ENCODE measurements around the gene SLC9A9.

SLC9A9 gene

DNA sequence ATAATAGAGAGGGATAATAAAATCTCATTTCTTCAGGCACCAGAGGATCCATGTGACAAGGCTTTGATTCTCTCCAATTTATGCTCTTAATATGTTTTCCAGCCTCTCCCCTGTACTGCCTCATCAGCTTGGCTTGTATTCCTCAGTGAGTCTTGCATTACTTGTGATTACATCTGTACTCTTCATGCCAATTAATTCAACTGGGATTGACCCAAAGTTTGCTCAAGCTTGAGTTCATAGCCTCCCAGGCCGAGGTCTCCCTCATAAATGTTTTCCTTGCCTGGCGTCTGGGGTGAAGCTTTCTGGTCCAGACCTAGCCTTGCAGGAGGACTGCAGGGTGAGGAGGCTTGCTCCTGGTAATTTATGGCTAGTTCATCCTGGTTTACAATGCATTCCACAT, 581.8 kb downstream of the SLC9A9 start:
- no peak for DNase-seq (ENCODE audit: low read depth, low spot score)
- Histone ChIP-seq H3K4me3 (ENCODE audit: low read length) (no peak overlapping the region), H3K4me1 (ENCODE audit: control insufficient read depth, insufficient read depth, low read length) (no peaks in the 10 kb centered on the region), H3K27ac (ENCODE audit: low read length) (no peak overlapping the region), H3K27me3 (ENCODE audit: control insufficient read depth, insufficient read depth, low read length) (no peaks in the 10 kb centered on the region), H3K36me3 (ENCODE audit: control insufficient read depth, insufficient read depth, low read length) (no peaks in the 10 kb centered on the region), H3K9me3 (ENCODE audit: control insufficient read depth, insufficient read depth, low read length) (no peaks in the 10 kb centered on the region)
- WGBS (ENCODE audit: insufficient coverage, insufficient read length), result no CpG with 5 or more reads among the region's 2 CpGs

DNA sequence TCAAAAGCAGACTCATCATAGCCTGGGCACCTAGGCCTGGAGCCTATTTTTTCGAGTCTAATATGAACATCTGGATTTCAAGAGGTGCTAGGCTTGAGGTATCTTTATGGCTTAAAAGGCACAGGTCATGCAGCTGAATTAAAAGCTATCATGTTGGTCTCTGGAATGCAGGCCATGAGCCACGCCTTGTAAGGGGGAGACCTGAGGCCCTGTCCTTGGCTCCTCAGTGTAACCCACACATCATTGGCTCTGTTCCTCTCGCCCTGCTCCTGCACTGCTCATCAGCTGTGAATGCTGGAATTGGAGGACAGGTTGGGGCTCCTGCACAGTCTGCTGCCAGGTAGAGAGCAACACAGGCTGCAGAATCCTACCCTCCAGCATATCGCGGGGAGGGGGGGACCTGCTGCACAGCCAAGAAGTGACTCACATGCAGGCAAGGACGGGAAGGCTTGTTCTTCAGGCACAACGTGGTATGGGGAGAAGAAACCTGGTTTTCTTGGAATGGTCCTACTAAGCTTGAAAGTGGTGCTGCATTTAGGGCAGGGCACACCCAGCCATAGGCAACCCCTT, 582.7 kb downstream of the SLC9A9 start:
- Histone ChIP-seq H3K27me3 (ENCODE audit: control insufficient read depth, insufficient read depth, low read length) (no peaks in the 10 kb centered on the region), H3K27ac (ENCODE audit: low read length) (no peak overlapping the region), H3K4me1 (ENCODE audit: control insufficient read depth, insufficient read depth, low read length) (no peaks in the 10 kb centered on the region), H3K9me3 (ENCODE audit: control insufficient read depth, insufficient read depth, low read length) (no peaks in the 10 kb centered on the region), H3K36me3 (ENCODE audit: control insufficient read depth, insufficient read depth, low read length) (no peaks in the 10 kb centered on the region), H3K4me3 (ENCODE audit: low read length) (no peak overlapping the region)
- no CpG with 5 or more reads among the region's 7 CpGs for WGBS (ENCODE audit: insufficient coverage, insufficient read length)
- DNase-seq (ENCODE audit: low read depth, low spot score), result no peak

GRCh38 chr3:143263852-143264513, 584.3 kb downstream of the SLC9A9 start:
- H3K4me1 ChIP-seq (ENCODE audit: control insufficient read depth, insufficient read depth, low read length), result no peaks in the 10 kb centered on the region
- H3K36me3 ChIP-seq (ENCODE audit: control insufficient read depth, insufficient read depth, low read length), result no peaks in the 10 kb centered on the region
- no peak overlapping the region for H3K27ac ChIP-seq (ENCODE audit: low read length)
- no peaks in the 10 kb centered on the region for H3K27me3 ChIP-seq (ENCODE audit: control insufficient read depth, insufficient read depth, low read length)
- no CpG with 5 or more reads among the region's 5 CpGs for WGBS (ENCODE audit: insufficient coverage, insufficient read length)
- no peaks in the 10 kb centered on the region for H3K9me3 ChIP-seq (ENCODE audit: control insufficient read depth, insufficient read depth, low read length)
- no peak overlapping the region for H3K4me3 ChIP-seq (ENCODE audit: low read length)
- no peak for DNase-seq (ENCODE audit: low read depth, low spot score)

- DNase-seq (ENCODE audit: low read depth, low spot score), result no peak
- H3K9me3 ChIP-seq (ENCODE audit: control insufficient read depth, insufficient read depth, low read length), result no peaks in the 10 kb centered on the region
- H3K36me3 ChIP-seq (ENCODE audit: control insufficient read depth, insufficient read depth, low read length), result no peaks in the 10 kb centered on the region
- no peak overlapping the region for H3K27ac ChIP-seq (ENCODE audit: low read length)
- no CpG with 5 or more reads among the region's 2 CpGs for WGBS (ENCODE audit: insufficient coverage, insufficient read length)
- H3K27me3 ChIP-seq (ENCODE audit: control insufficient read depth, insufficient read depth, low read length), result no peaks in the 10 kb centered on the region
- H3K4me1 ChIP-seq (ENCODE audit: control insufficient read depth, insufficient read depth, low read length), result no peaks in the 10 kb centered on the region
- H3K4me3 ChIP-seq (ENCODE audit: low read length), result no peak overlapping the region
Measured at GRCh38 chr3:143261848-143262247, 586.4 kb downstream of the SLC9A9 start.

- no peak for DNase-seq (ENCODE audit: low read depth, low spot score)
- H3K27me3 ChIP-seq (ENCODE audit: control insufficient read depth, insufficient read depth, low read length), result no peaks in the 10 kb centered on the region
- H3K36me3 ChIP-seq (ENCODE audit: control insufficient read depth, insufficient read depth, low read length), result no peaks in the 10 kb centered on the region
- no peak overlapping the region for H3K4me3 ChIP-seq (ENCODE audit: low read length)
- H3K27ac ChIP-seq (ENCODE audit: low read length), result no peak overlapping the region
- H3K4me1 ChIP-seq (ENCODE audit: control insufficient read depth, insufficient read depth, low read length), result no peaks in the 10 kb centered on the region
- no CpG with 5 or more reads among the region's 4 CpGs for WGBS (ENCODE audit: insufficient coverage, insufficient read length)
- H3K9me3 ChIP-seq (ENCODE audit: control insufficient read depth, insufficient read depth, low read length), result no peaks in the 10 kb centered on the region
Measured at GRCh38 chr3:143258692-143259091, 589.6 kb downstream of the SLC9A9 start.

- Histone ChIP-seq H3K4me3 (ENCODE audit: low read length) (no peak overlapping the region), H3K27ac (ENCODE audit: low read length) (no peak overlapping the region), H3K27me3 (ENCODE audit: control insufficient read depth, insufficient read depth, low read length) (no peaks in the 10 kb centered on the region), H3K4me1 (ENCODE audit: control insufficient read depth, insufficient read depth, low read length) (no peaks in the 10 kb centered on the region), H3K36me3 (ENCODE audit: control insufficient read depth, insufficient read depth, low read length) (no peaks in the 10 kb centered on the region), H3K9me3 (ENCODE audit: control insufficient read depth, insufficient read depth, low read length) (no peaks in the 10 kb centered on the region)
- no peak for DNase-seq (ENCODE audit: low read depth, low spot score)
Measured at GRCh38 chr3:143256416-143256815, 591.9 kb downstream of the SLC9A9 start.

- no peaks in the 10 kb centered on the region for H3K9me3 ChIP-seq (ENCODE audit: control insufficient read depth, insufficient read depth, low read length)
- no peaks in the 10 kb centered on the region for H3K27me3 ChIP-seq (ENCODE audit: control insufficient read depth, insufficient read depth, low read length)
- H3K4me3 ChIP-seq (ENCODE audit: low read length), result no peak overlapping the region
- no peak overlapping the region for H3K27ac ChIP-seq (ENCODE audit: low read length)
- no peak for DNase-seq (ENCODE audit: low read depth, low spot score)
- no peaks in the 10 kb centered on the region for H3K36me3 ChIP-seq (ENCODE audit: control insufficient read depth, insufficient read depth, low read length)
- no peaks in the 10 kb centered on the region for H3K4me1 ChIP-seq (ENCODE audit: control insufficient read depth, insufficient read depth, low read length)
Measured at GRCh38 chr3:143255739-143256138, 592.5 kb downstream of the SLC9A9 start.

DNA sequence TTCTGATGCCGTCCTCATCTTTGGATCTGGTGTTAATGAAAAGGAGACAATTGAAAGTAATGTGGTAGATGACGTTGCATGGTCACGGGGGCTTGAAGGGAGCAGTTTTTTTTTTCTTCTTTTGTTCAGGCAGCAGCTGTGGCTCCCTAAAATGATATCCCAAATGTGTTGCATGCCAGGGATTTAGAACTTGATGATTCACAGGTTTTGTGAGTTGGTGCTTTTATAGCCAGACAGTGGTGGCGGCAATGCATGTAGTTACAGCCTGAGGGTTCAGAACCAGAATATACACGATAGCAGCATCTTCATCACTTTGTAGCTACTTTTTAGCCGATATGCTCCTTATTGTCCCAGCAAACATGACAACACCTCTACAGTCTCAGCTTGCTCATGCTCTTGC, 595.3 kb downstream of the SLC9A9 start:
- H3K36me3 ChIP-seq (ENCODE audit: control insufficient read depth, insufficient read depth, low read length), result no peaks in the 10 kb centered on the region
- H3K27ac ChIP-seq (ENCODE audit: low read length), result no peak overlapping the region
- DNase-seq (ENCODE audit: low read depth, low spot score), result no peak
- H3K27me3 ChIP-seq (ENCODE audit: control insufficient read depth, insufficient read depth, low read length), result no peaks in the 10 kb centered on the region
- no peaks in the 10 kb centered on the region for H3K4me1 ChIP-seq (ENCODE audit: control insufficient read depth, insufficient read depth, low read length)
- H3K9me3 ChIP-seq (ENCODE audit: control insufficient read depth, insufficient read depth, low read length), result no peaks in the 10 kb centered on the region; the same call in 1 of the 2 replicates
- no peak overlapping the region for H3K4me3 ChIP-seq (ENCODE audit: low read length)
- WGBS (ENCODE audit: insufficient coverage, insufficient read length), result no CpG with 5 or more reads among the region's 6 CpGs

DNA sequence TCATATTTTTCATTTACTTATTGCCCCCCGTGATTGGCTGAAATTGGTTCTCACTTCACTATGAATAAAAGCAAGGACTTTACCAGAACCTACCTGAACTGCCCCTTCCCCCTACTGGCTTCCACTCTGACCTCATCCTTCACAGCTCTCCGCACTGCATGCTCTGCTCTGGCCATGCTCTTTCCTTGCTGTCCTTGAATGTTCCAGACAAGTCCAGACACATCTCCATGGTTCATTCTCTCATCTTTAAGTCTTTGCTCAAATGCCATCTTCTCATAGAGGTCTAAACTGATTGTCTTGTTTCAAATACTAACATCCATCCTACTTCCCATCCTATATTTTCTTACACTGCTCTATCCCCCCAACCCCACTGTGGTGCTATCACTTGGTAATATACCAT, 599.3 kb downstream of the SLC9A9 start:
- no peak for DNase-seq (ENCODE audit: low read depth, low spot score)
- Histone ChIP-seq H3K27me3 (ENCODE audit: control insufficient read depth, insufficient read depth, low read length) (no peaks in the 10 kb centered on the region), H3K4me1 (ENCODE audit: control insufficient read depth, insufficient read depth, low read length) (no peaks in the 10 kb centered on the region), H3K4me3 (ENCODE audit: low read length) (no peak overlapping the region), H3K9me3 (ENCODE audit: control insufficient read depth, insufficient read depth, low read length) (no peaks in the 10 kb centered on the region; the same call in 1 of the 2 replicates), H3K36me3 (ENCODE audit: control insufficient read depth, insufficient read depth, low read length) (no peaks in the 10 kb centered on the region), H3K27ac (ENCODE audit: low read length) (no peak overlapping the region)
- no CpG with 5 or more reads among the region's 2 CpGs for WGBS (ENCODE audit: insufficient coverage, insufficient read length)

- Histone ChIP-seq H3K9me3 (ENCODE audit: control insufficient read depth, insufficient read depth, low read length) (no peaks in the 10 kb centered on the region; the same call in 1 of the 2 replicates), H3K36me3 (ENCODE audit: control insufficient read depth, insufficient read depth, low read length) (no peaks in the 10 kb centered on the region), H3K27me3 (ENCODE audit: control insufficient read depth, insufficient read depth, low read length) (no peaks in the 10 kb centered on the region), H3K4me1 (ENCODE audit: control insufficient read depth, insufficient read depth, low read length) (0 out of 2 replicates have a peak, but pooled peaks cover 1% of the 10 kb centered on the region), H3K4me3 (ENCODE audit: low read length) (no peak overlapping the region), H3K27ac (ENCODE audit: low read length) (no peak overlapping the region)
- no peak for DNase-seq (ENCODE audit: low read depth, low spot score)
- WGBS (ENCODE audit: insufficient coverage, insufficient read length), result no CpG with 5 or more reads among the region's 3 CpGs
Measured at GRCh38 chr3:143247073-143247472, 601.2 kb downstream of the SLC9A9 start.

DNA sequence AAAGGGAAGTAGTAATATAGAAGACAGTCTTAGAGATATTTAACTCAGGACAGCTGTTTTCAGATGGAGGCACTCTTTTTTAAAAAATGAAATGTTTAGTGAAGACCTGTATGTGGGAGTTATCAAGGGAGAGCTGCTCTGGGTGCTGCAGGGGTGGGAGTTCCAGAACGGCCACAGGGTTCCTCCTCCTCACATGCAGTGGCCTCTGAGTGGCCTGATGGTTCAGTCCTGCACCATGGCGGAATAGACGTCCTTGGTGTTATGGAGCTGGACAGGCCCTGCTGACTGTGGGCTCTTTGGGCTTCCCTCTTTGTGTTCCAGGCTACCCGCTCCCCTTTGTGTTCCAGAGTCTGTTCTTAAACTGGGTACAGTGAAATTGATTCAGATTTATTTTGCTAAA, 602.6 kb downstream of the SLC9A9 start:
- Histone ChIP-seq H3K4me1 (ENCODE audit: control insufficient read depth, insufficient read depth, low read length) (0 out of 2 replicates have a peak, but pooled peaks cover 1% of the 10 kb centered on the region), H3K9me3 (ENCODE audit: control insufficient read depth, insufficient read depth, low read length) (no peaks in the 10 kb centered on the region; the same call in 1 of the 2 replicates), H3K4me3 (ENCODE audit: low read length) (no peak overlapping the region), H3K36me3 (ENCODE audit: control insufficient read depth, insufficient read depth, low read length) (no peaks in the 10 kb centered on the region), H3K27ac (ENCODE audit: low read length) (no peak overlapping the region), H3K27me3 (ENCODE audit: control insufficient read depth, insufficient read depth, low read length) (no peaks in the 10 kb centered on the region)
- DNase-seq (ENCODE audit: low read depth, low spot score), result no peak
- no CpG with 5 or more reads among the region's 4 CpGs for WGBS (ENCODE audit: insufficient coverage, insufficient read length)
